Breast epithelium (tissue), 3 donors: ENCODE data around the gene EIF4A2.

ENCODE experiments used
- POLR2A ChIP-seq: fragments of 450-650 bp; IDR thresholded peaks from one replicate; pipeline ENCODE4 v1.6.1; 2016; ENCODE audit warnings: antibody characterized with exemption, mild to moderate bottlenecking, moderate library complexity
- POLR2AphosphoS5 ChIP-seq, 3 donors: sonication (generic); formaldehyde crosslinking; IDR thresholded peaks; one replicate each; pipeline ENCODE4 v1.6.1; 2017; ENCODE audit warnings: antibody characterized with exemption in 3 of 3
- TF ChIP-seq, protein P1 (sequence below), 3 donors: fragments of 450-650 bp; IDR thresholded peaks; one replicate each; pipeline ENCODE4 v1.5.1; 2016 to 2017; ENCODE audit warnings: antibody characterized with exemption in 3 of 3, mild to moderate bottlenecking in 3 of 3, moderate library complexity in 3 of 3

DNA sequence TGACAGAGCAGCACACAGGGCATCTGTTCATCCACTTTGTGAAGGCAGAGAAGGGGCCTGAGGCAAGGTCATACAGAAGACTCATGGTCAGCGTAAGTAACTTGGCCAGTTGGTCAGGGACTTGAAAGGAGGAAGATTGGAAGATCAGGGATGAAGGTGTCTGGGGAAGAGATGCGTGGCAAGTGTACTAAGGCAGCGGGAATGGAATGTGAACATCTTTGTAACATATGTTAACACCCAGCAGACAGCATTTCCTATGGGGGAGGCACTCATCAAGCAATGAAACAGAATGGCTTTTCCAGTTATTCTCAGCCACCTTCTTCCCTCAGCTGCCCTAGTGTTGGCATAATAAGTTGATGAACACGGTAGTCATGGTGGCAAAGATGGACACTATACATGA is 30.7 kb downstream of the EIF4A2 start:
- TF ChIP-seq, protein P1, sequence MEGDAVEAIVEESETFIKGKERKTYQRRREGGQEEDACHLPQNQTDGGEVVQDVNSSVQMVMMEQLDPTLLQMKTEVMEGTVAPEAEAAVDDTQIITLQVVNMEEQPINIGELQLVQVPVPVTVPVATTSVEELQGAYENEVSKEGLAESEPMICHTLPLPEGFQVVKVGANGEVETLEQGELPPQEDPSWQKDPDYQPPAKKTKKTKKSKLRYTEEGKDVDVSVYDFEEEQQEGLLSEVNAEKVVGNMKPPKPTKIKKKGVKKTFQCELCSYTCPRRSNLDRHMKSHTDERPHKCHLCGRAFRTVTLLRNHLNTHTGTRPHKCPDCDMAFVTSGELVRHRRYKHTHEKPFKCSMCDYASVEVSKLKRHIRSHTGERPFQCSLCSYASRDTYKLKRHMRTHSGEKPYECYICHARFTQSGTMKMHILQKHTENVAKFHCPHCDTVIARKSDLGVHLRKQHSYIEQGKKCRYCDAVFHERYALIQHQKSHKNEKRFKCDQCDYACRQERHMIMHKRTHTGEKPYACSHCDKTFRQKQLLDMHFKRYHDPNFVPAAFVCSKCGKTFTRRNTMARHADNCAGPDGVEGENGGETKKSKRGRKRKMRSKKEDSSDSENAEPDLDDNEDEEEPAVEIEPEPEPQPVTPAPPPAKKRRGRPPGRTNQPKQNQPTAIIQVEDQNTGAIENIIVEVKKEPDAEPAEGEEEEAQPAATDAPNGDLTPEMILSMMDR (IDR thresholded peaks at IDR 0.05) = no peak
- no peak for TF ChIP-seq POLR2A
- TF ChIP-seq POLR2AphosphoS5 (IDR thresholded peaks at IDR 0.05) = no peak
